ENCODE results near the gene PLEKHJ1.

- TF ChIP-seq CTCF (IDR thresholded peaks at IDR 0.05) (no peak), POLR2A (IDR thresholded peaks at IDR 0.05) (no peak)
These were observed 18.5 kb downstream of the PLEKHJ1 start for GRCh38 chr19:2217591-2217990.
